Esophagus squamous epithelium (tissue), 4 donors: Measurements from ENCODE around the gene AK3.
A peak's percentile ranks its signal among the peaks of the same experiment; 100 is the strongest.

Experiments
- POLR2A ChIP-seq, 4 donors: fragments of 450-650 bp; IDR thresholded peaks; one replicate each; pipeline ENCODE4 v1.6.1; 2017; ENCODE audit warnings: antibody characterized with exemption in 4 of 4, mild to moderate bottlenecking in 4 of 4, moderate library complexity in 3 of 4
- TF ChIP-seq, protein P1 (sequence below), 6 experiments: fragments of 450-650 bp in 4 of 6; fragments of 200-600 bp in 2 of 6; sonication (generic) in 2 of 6; IDR thresholded peaks; one replicate each; pipeline ENCODE4 v1.5.1; 2016 to 2019; ENCODE audit warnings: antibody characterized with exemption in 6 of 6, mild to moderate bottlenecking in 4 of 6, moderate library complexity in 4 of 6

DNA sequence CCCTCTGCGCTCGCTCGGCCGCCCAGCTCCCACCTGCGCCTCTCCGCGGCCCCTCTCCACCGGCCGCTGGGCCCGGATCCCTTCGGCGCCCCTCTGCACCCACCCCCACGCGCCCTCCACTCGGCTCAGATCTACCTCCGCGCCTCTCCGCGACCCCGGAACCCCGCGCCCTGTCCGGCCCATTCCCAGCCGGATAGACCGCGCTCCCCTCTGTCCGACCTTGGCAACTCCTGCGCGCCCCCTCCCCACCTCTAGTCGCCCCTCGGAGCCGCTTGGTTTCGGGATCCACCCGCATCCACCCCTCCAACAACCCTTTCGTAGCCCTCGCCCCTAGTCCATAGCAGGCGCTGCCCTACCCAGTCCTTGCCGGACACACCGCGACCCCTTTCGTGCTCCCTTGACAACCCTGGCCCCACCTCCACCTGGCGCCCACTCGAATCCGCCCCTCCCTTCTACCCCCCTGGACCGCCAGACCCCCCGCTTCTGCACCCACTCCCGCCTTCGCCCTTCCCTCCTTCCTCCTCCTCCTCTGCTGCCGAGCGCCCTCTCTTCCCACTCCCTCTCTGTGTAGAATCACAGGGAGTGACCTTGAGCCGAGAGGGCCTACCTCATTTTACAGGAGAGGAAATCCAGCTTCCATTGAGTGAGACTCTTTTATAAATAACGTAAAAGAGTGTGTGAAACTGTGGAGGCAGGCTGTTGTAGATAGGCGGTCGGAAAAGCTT is 525 bp upstream of the AK3 start:
- TF ChIP-seq, protein P1, sequence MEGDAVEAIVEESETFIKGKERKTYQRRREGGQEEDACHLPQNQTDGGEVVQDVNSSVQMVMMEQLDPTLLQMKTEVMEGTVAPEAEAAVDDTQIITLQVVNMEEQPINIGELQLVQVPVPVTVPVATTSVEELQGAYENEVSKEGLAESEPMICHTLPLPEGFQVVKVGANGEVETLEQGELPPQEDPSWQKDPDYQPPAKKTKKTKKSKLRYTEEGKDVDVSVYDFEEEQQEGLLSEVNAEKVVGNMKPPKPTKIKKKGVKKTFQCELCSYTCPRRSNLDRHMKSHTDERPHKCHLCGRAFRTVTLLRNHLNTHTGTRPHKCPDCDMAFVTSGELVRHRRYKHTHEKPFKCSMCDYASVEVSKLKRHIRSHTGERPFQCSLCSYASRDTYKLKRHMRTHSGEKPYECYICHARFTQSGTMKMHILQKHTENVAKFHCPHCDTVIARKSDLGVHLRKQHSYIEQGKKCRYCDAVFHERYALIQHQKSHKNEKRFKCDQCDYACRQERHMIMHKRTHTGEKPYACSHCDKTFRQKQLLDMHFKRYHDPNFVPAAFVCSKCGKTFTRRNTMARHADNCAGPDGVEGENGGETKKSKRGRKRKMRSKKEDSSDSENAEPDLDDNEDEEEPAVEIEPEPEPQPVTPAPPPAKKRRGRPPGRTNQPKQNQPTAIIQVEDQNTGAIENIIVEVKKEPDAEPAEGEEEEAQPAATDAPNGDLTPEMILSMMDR (IDR thresholded peaks at IDR 0.05) = no peak
- peak in 1 of 4 donors; percentile 58 for TF ChIP-seq POLR2A (IDR thresholded peaks at IDR 0.05)
